PFSK-1 (cell line): ENCODE measurements around the gene CLCN4.

Source experiments
- FOXP2 ChIP-seq: optimal IDR thresholded peaks from 2 replicates; pipeline ENCODE3; 2011; ENCODE audit warnings: borderline replicate concordance, control low read depth, inconsistent platforms; ENCODE audit not compliant: insufficient read depth; ENCODE audit errors: extremely low read length, extremely low read depth
- POLR2AphosphoS5 ChIP-seq: IDR thresholded peaks from 2 replicates; pipeline ENCODE4 v1.6.1; 2012; ENCODE audit warnings: low read depth, mild to moderate bottlenecking, control low read depth, low read length, moderate library complexity
- SIN3A ChIP-seq: IDR thresholded peaks from 2 replicates; pipeline ENCODE4 v1.6.1; 2012; ENCODE audit warnings: mild to moderate bottlenecking, low read length, moderate library complexity, borderline replicate concordance; ENCODE audit not compliant: insufficient read depth
- TAF1 ChIP-seq: IDR thresholded peaks from 2 replicates; pipeline ENCODE4 v1.6.1; 2012; ENCODE audit warnings: low read length, control low read depth, borderline replicate concordance; ENCODE audit not compliant: insufficient read depth
- TF ChIP-seq, protein P1 (sequence below), 2 experiments: IDR thresholded peaks; 2 replicates each; pipeline versions ENCODE4 v1.6.1 to v1.8.0; 2011 to 2012; ENCODE audit warnings: low read depth in 2 of 2, low read length in 2 of 2, control low read depth in 1 of 2, inconsistent platforms in 1 of 2, mild to moderate bottlenecking in 1 of 2, moderate library complexity in 1 of 2; ENCODE audit not compliant: insufficient read depth in 1 of 2

CLCN4 gene

DNA sequence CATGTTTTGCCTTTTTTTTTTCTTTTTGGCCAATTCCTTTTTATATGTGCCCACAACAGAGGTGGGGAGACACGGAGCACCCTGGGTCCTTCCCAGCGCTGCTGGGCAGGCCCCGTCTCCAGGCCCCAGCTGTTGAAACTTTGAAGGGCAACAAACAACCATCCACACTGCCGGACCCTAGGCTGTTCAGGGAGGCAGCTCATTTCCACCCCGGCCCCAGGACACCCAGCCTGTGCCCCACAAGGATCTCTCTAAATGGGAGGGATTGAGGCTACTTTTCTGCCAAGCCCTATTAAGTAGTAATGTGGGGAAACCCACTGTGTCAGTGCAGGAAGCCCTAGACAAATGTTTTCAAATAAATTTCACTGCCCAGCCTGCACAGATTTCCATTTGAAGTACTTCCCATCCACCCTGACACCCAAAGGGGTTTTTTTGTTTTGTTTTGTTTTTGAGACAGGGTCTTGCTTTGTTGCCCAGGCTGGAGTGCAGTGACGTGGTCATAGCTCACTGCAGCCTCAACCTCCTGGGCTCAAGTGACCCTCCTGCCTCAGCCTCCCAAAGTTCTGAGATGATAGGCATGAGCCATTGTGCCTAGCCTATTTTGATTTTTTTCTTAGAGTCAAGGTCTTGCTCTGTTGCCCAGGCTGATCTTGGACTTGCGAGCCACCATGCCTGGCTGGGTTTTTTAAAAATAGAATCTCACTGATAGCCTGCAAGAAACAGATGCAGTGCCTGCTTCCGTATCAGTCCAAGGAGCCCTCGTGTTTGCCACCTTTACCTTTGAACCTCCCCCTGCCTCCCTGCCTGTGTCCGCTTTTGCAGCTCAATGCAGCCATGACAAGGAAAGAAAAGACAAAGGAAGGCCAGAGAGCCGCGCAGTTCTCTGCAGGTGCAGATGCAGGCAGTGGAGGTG is 13.4 kb upstream of the CLCN4 start:
- TF ChIP-seq POLR2AphosphoS5 (no peak), FOXP2 (no peak), SIN3A (no peak), TAF1 (no peak)
- TF ChIP-seq, protein P1, sequence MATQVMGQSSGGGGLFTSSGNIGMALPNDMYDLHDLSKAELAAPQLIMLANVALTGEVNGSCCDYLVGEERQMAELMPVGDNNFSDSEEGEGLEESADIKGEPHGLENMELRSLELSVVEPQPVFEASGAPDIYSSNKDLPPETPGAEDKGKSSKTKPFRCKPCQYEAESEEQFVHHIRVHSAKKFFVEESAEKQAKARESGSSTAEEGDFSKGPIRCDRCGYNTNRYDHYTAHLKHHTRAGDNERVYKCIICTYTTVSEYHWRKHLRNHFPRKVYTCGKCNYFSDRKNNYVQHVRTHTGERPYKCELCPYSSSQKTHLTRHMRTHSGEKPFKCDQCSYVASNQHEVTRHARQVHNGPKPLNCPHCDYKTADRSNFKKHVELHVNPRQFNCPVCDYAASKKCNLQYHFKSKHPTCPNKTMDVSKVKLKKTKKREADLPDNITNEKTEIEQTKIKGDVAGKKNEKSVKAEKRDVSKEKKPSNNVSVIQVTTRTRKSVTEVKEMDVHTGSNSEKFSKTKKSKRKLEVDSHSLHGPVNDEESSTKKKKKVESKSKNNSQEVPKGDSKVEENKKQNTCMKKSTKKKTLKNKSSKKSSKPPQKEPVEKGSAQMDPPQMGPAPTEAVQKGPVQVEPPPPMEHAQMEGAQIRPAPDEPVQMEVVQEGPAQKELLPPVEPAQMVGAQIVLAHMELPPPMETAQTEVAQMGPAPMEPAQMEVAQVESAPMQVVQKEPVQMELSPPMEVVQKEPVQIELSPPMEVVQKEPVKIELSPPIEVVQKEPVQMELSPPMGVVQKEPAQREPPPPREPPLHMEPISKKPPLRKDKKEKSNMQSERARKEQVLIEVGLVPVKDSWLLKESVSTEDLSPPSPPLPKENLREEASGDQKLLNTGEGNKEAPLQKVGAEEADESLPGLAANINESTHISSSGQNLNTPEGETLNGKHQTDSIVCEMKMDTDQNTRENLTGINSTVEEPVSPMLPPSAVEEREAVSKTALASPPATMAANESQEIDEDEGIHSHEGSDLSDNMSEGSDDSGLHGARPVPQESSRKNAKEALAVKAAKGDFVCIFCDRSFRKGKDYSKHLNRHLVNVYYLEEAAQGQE (IDR thresholded peaks at IDR 0.05; ENCODE audit: insufficient read depth in 1 of 2, low read depth in 2 of 2, low read length in 2 of 2) = no peak

DNA sequence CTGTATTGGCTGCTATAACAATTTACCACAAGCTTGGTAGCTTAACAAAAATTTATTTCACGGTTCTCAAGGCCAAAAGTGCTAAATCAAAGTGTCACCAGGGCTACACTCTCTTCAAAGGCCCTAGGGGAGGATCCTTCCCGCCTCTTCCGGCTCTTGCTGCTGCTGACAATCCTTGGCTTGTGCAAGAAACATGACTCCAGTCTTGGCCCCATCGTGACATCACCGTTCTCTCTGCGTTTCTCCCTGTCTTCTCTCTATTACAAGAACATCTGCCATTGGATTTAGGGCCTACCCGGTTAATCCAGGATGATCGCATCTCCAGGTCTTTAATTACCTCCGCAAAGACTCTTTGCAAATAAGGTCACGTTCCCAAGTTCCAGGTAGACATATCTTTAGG is 10.4 kb upstream of the CLCN4 start:
- TF ChIP-seq, protein P1 (IDR thresholded peaks at IDR 0.05; ENCODE audit: insufficient read depth in 1 of 2, low read depth in 2 of 2, low read length in 2 of 2) = no peak
- TF ChIP-seq FOXP2 (no peak), POLR2AphosphoS5 (no peak), TAF1 (no peak), SIN3A (no peak)

DNA sequence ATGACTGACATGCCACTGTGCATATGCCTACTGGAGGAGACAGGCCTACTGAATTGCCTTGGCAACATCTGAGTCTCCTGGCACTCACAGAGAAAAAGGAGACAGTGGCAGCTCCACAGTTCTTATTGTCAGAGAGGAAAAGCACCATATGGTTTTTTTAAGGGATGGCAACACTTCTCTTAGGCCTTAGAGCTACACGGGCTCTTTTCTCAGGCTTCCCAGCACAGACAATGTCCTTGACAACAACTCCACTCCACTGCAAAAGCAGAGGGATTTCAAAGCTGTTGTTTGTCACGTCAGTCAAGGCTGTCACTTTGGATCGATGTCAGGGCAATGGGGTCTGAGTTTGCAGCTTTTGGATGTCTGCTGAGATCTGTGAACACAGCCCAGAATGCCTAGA is 4.7 kb upstream of the CLCN4 start:
- TF ChIP-seq SIN3A = no peak
- TF ChIP-seq, protein P1 (IDR thresholded peaks at IDR 0.05; ENCODE audit: insufficient read depth in 1 of 2, low read depth in 2 of 2, low read length in 2 of 2) = no peak
- no peak for TF ChIP-seq FOXP2
- TF ChIP-seq TAF1 = no peak
- TF ChIP-seq POLR2AphosphoS5 = no peak

DNA sequence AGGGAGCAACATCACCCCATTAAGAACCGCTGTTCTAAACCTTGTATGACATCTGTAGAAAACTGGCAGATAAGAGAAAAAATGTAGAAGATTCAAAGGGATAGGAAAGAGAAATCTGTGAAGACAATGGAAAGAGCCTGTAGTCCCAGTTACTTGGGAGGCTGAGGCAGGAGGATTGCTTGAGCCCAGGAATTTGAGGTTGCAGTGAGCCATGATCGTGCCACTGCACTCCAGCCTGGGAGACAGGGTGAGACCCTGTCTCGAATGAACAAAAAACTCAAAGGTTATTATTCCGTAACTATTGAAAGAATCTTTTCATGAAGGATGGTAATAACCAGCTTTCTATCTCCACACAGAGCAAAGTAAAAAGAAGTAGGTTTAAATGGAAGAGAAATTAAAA is 1.6 kb upstream of the CLCN4 start:
- TF ChIP-seq POLR2AphosphoS5 (no peak), FOXP2 (no peak), SIN3A (no peak), TAF1 (no peak)
- TF ChIP-seq, protein P1 (IDR thresholded peaks at IDR 0.05; ENCODE audit: insufficient read depth in 1 of 2, low read depth in 2 of 2, low read length in 2 of 2) = no peak

DNA sequence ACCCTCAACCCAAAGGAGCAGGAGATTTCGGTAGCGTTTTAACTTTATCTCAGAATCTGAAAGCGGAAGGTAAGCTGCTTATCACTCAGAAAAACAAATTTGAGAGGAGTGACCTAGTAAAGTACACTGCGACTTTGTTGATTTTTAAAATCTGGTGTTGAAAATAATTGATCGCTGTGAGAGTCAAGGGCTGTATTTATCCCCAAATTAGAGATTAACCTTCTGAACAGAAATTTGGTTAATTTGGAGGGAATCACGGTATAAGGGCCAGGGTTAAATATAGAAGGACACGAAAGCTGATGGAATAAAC is 212 bp downstream of the CLCN4 start:
- TF ChIP-seq POLR2AphosphoS5 (no peak; the same call in 1 of the 2 replicates), FOXP2 (no peak), SIN3A (no peak), TAF1 (no peak)
- TF ChIP-seq, protein P1 (IDR thresholded peaks at IDR 0.05; ENCODE audit: insufficient read depth in 1 of 2, low read depth in 2 of 2, low read length in 2 of 2) = no peak
